PFSK-1 (cell line): ENCODE measurements around the gene RPTOR.
A peak's percentile ranks its signal among the peaks of the same experiment; 100 is the strongest.

Experiments used
- FOXP2 ChIP-seq: optimal IDR thresholded peaks from 2 replicates; pipeline ENCODE3; 2011; ENCODE audit warnings: borderline replicate concordance, control low read depth, inconsistent platforms; ENCODE audit not compliant: insufficient read depth; ENCODE audit errors: extremely low read length, extremely low read depth
- POLR2AphosphoS5 ChIP-seq: IDR thresholded peaks from 2 replicates; pipeline ENCODE4 v1.6.1; 2012; ENCODE audit warnings: low read depth, mild to moderate bottlenecking, control low read depth, low read length, moderate library complexity
- REST ChIP-seq, 2 experiments: IDR thresholded peaks; 2 replicates each; pipeline versions ENCODE4 v1.6.1 to v1.8.0; 2011 to 2012; ENCODE audit warnings: low read depth in 2 of 2, low read length in 2 of 2, control low read depth in 1 of 2, inconsistent platforms in 1 of 2, mild to moderate bottlenecking in 1 of 2, moderate library complexity in 1 of 2; ENCODE audit not compliant: insufficient read depth in 1 of 2
- SIN3A ChIP-seq: IDR thresholded peaks from 2 replicates; pipeline ENCODE4 v1.6.1; 2012; ENCODE audit warnings: mild to moderate bottlenecking, low read length, moderate library complexity, borderline replicate concordance; ENCODE audit not compliant: insufficient read depth
- TAF1 ChIP-seq: IDR thresholded peaks from 2 replicates; pipeline ENCODE4 v1.6.1; 2012; ENCODE audit warnings: low read length, control low read depth, borderline replicate concordance; ENCODE audit not compliant: insufficient read depth

The RPTOR gene

GRCh38 chr17:80980397-80981061, 435.9 kb downstream of the RPTOR start:
- TF ChIP-seq TAF1 (peak; percentile 57; the same call in 1 of the 2 replicates), REST (IDR thresholded peaks at IDR 0.05; ENCODE audit: insufficient read depth in 1 of 2, low read depth in 2 of 2, low read length in 2 of 2) (no peak)

GRCh38 chr17:80981062-80981902, 436.6 kb downstream of the RPTOR start:
- TF ChIP-seq FOXP2 (no peak), REST (IDR thresholded peaks at IDR 0.05; ENCODE audit: insufficient read depth in 1 of 2, low read depth in 2 of 2, low read length in 2 of 2) (no peak; a peak in 1 of 4 replicates), POLR2AphosphoS5 (peak; percentile 88; the same call in 1 of the 2 replicates), TAF1 (0 out of 2 replicates have a peak, but pooled peaks have one; percentile 33), SIN3A (no peak; the same call in 1 of the 2 replicates)

GRCh38 chr17:80981929-80982425, 437.3 kb downstream of the RPTOR start:
- no peak; a peak in 1 of 4 replicates for TF ChIP-seq REST (IDR thresholded peaks at IDR 0.05; ENCODE audit: insufficient read depth in 1 of 2, low read depth in 2 of 2, low read length in 2 of 2)
- TF ChIP-seq SIN3A = 0 out of 2 replicates have a peak, but pooled peaks have one; percentile 0
- TF ChIP-seq FOXP2 = peak; percentile 42
- TF ChIP-seq TAF1 = no peak
- peak; percentile 64 for TF ChIP-seq POLR2AphosphoS5

- TF ChIP-seq FOXP2 (peak; percentile 16), TAF1 (peak; percentile 53; the same call in 1 of the 2 replicates), SIN3A (no peak), POLR2AphosphoS5 (peak; percentile 74; the same call in 1 of the 2 replicates), REST (IDR thresholded peaks at IDR 0.05; ENCODE audit: insufficient read depth in 1 of 2, low read depth in 2 of 2, low read length in 2 of 2) (no peak)
These were observed 437.9 kb downstream of the RPTOR start for GRCh38 chr17:80982426-80982974.
